ENCODE data around the gene NBEAL2. TPM values are rescaled to one million over a fixed set of nuclear protein-coding genes. Genes with fewer than 3 reads are reported as not detected.

The NBEAL2 gene
- total and polyA plus RNA-seq, 2 experiments from 2014 or later, result 38.6 to 42.2 TPM

DNA sequence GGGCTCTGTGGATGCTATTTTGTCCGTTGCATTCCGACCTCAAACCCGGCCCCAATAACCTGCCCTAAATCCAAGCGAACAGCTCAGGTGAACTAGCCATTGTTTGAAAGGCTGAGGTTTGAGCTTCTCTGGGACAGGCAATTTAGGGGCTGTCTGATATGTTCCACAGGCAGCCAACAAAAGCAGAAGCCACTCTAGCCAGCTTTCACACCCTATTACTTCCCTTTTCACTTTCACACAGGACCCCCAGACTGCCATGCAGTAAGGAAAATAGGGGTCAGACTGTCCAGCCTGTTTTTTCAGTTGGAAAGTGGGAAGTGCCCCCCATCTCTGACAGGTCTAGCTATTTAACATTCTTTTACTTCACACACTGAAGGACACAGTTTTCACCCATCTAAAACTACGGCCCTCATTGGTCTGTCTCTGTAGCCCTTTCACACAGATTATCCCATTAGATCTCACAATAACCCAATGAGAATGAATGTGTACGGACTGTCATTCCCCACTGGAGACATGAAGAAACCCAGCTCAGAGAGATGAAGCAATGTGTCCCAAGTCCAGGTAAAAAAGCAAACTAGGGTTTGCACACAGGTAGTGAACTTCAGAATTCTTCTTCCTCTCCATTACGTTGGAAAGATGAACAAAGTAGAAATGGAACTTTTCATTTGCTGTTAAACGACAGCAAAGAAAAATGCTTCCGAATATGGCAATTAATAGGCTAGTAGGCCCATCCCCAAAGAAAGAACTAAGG lies 4.9 kb upstream of the NBEAL2 start:
- TF ChIP-seq CTCF (IDR thresholded peaks at IDR 0.05; ENCODE audit: poor library complexity), result no peak
- no peak for TF ChIP-seq EZH2phosphoT487 (IDR thresholded peaks at IDR 0.05; ENCODE audit: low read depth, severe bottlenecking, unreplicated experiment)
- TF ChIP-seq EZH2 (IDR thresholded peaks at IDR 0.05; ENCODE audit: borderline replicate concordance), result no peak
- H4K20me1 ChIP-seq (ENCODE audit: insufficient read depth, poor library complexity, severe bottlenecking), result peaks cover 36% of the 10 kb centered on the region
- 83% methylated on average over 9 of the region's 9 CpGs for WGBS (ENCODE audit: low lambda C conversion rate, missing lambda C conversion rate)
- H3K4me3 ChIP-seq, result no peak overlapping the region
- no peaks in the 10 kb centered on the region for H3K27me3 ChIP-seq
- H3K36me3 ChIP-seq (replicated peaks; ENCODE audit: insufficient read depth, low read depth), result no peaks in the 10 kb centered on the region
- H3K9me2 ChIP-seq (replicated peaks; ENCODE audit: insufficient read depth), result no peaks in the 10 kb centered on the region
- no peak overlapping the region for H2AFZ ChIP-seq
- peaks cover 41% of the 10 kb centered on the region for H3K4me1 ChIP-seq (ENCODE audit: insufficient read depth)
- peaks cover 71% of the 10 kb centered on the region for H3K79me2 ChIP-seq
- no peak for DNase-seq (ENCODE audit: low spot score)
- no peaks in the 10 kb centered on the region for H3K9me3 ChIP-seq (ENCODE audit: low read depth)
- H3K4me2 ChIP-seq, result peak overlapping the region; percentile 76
- H3K27ac ChIP-seq, result peak overlapping the region; percentile 93

DNA sequence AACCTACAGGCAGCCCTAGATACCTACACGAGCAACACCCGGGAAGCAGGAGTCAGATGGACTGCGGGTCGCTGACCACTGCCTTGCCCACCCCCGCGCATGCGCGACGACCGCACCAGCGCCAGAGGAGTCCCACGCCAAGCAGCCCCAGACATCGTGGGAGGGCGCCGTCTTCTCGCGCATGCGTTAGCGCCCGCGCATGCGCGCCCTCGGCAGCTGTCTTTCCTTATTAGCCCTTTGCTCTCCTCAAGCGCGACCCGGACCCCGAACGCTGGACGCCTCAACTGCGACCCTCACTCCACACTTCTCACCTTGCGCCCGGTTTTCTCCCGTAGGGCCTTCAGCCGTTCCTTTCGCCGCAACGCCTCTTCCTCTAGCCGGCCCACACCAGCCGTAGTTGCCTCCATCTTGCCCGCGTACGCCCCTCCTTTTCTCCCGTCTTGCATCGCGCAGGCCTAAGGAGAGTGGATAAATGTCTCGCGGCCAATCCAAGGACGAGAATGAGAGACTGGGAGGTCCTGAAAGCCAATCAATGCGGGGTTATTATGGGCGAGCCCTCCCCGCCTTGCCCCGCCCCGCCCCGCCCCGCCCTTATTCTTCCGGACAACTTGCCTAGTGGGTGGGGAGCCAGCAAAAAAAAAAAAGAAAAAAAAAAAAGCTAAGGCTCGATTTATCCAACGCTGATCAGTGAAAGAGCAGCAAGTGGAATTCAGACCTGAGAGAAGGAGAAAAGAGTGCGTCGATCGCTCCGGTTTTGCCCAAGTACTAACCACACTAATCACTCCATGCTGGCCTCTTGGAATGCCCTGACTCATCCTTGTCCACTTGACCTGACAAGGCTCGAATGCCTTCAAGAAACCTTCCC lies 2.9 kb upstream of the NBEAL2 start, which contains the start of gene CCDC12:
TSS of gene CCDC12 (minus strand) at position 420 of the 865 bp plus-strand sequence. CDS start at position 407, 13 bp downstream.
- under 1% methylated on average over 61 of the region's 64 CpGs for WGBS (ENCODE audit: low lambda C conversion rate, missing lambda C conversion rate)

GRCh38 chr3:46977811-46978195 lies 1.7 kb upstream of the NBEAL2 start:
- H3K9me3 ChIP-seq (ENCODE audit: low read depth), result no peaks in the 10 kb centered on the region
- H4K20me1 ChIP-seq (ENCODE audit: insufficient read depth, poor library complexity, severe bottlenecking), result peaks cover 11% of the 10 kb centered on the region
- H3K36me3 ChIP-seq (replicated peaks; ENCODE audit: insufficient read depth, low read depth), result no peaks in the 10 kb centered on the region
- no peak overlapping the region for H3K4me3 ChIP-seq
- no peaks in the 10 kb centered on the region for H3K27me3 ChIP-seq
- 96% methylated on average over 5 of the region's 5 CpGs for WGBS (ENCODE audit: low lambda C conversion rate, missing lambda C conversion rate)
- H3K4me1 ChIP-seq (ENCODE audit: insufficient read depth), result peaks cover 35% of the 10 kb centered on the region
- peak overlapping the region; percentile 83 for H3K27ac ChIP-seq
- DNase-seq (ENCODE audit: low spot score), result no peak
- TF ChIP-seq EZH2 (IDR thresholded peaks at IDR 0.05; ENCODE audit: borderline replicate concordance) (no peak), EZH2phosphoT487 (IDR thresholded peaks at IDR 0.05; ENCODE audit: low read depth, severe bottlenecking, unreplicated experiment) (no peak), CTCF (IDR thresholded peaks at IDR 0.05; ENCODE audit: poor library complexity) (no peak)
- no peak overlapping the region for H2AFZ ChIP-seq
- H3K4me2 ChIP-seq, result peak overlapping the region; percentile 67
- H3K79me2 ChIP-seq, result peaks cover 64% of the 10 kb centered on the region
- H3K9me2 ChIP-seq (replicated peaks; ENCODE audit: insufficient read depth), result no peaks in the 10 kb centered on the region

More for the DNA sequence above, 2.9 kb upstream of the NBEAL2 start, which contains the start of gene CCDC12:
- TF ChIP-seq EZH2phosphoT487 (IDR thresholded peaks at IDR 0.05; ENCODE audit: low read depth, severe bottlenecking, unreplicated experiment) (no peak), EZH2 (IDR thresholded peaks at IDR 0.05; ENCODE audit: borderline replicate concordance) (no peak), CTCF (IDR thresholded peaks at IDR 0.05; ENCODE audit: poor library complexity) (no peak)
- H3K27me3 ChIP-seq, result no peaks in the 10 kb centered on the region
- H3K27ac ChIP-seq, result peak within 1 kb of the TSS; percentile 93
- H3K79me2 ChIP-seq, result peaks cover 66% of the 10 kb centered on the region
- H2AFZ ChIP-seq, result no peak within 1 kb of the TSS
- no peaks in the 10 kb centered on the region for H3K36me3 ChIP-seq (replicated peaks; ENCODE audit: insufficient read depth, low read depth)
- H3K4me2 ChIP-seq, result peak within 1 kb of the TSS; percentile 76
- peaks cover 17% of the 10 kb centered on the region for H4K20me1 ChIP-seq (ENCODE audit: insufficient read depth, poor library complexity, severe bottlenecking)
- no peaks in the 10 kb centered on the region for H3K9me3 ChIP-seq (ENCODE audit: low read depth)
- H3K9me2 ChIP-seq (replicated peaks; ENCODE audit: insufficient read depth), result no peaks in the 10 kb centered on the region
- peak; percentile 97 for DNase-seq (ENCODE audit: low spot score)
- H3K4me1 ChIP-seq (ENCODE audit: insufficient read depth), result peaks cover 35% of the 10 kb centered on the region
- H3K4me3 ChIP-seq, result peak within 1 kb of the TSS; percentile 47

Data from hepatocyte (in vitro differentiated cells).